NCI-H460 (cell line): ENCODE data around the gene STOML2. TPM values are rescaled to one million over a fixed set of nuclear protein-coding genes. Genes with fewer than 3 reads are reported as not detected.
A peak's percentile ranks its signal among the peaks of the same experiment; 100 is the strongest.
"Not testable (repeated sequence)": the region's sequence is repeated elsewhere in the genome, so short reads cannot be mapped to it uniquely, and the experiment has no call there.

Source experiments
- DNase-seq: peaks from one replicate; pipeline ENCODE4 v3.0.0-alpha.2; 2016; ENCODE audit warnings: low read depth; ENCODE audit errors: extremely low read depth
- polyA plus RNA-seq: library from polyadenylated mRNA; depleted of rRNA; stranded (reverse); fragments of >200 nt; gene quantifications from 2 replicates; pipeline ENCODE4 v1.2.3, GENCODE V29; 2014; cell fraction: nucleus; rRNA removed
- total RNA-seq: library from RNA; depleted of rRNA; stranded (reverse); fragments of >200 nt; shearing (Covaris generic); gene quantifications from 2 replicates; pipeline ENCODE4 v1.2.3, GENCODE V29; 2014; rRNA removed

STOML2 gene, protein sequence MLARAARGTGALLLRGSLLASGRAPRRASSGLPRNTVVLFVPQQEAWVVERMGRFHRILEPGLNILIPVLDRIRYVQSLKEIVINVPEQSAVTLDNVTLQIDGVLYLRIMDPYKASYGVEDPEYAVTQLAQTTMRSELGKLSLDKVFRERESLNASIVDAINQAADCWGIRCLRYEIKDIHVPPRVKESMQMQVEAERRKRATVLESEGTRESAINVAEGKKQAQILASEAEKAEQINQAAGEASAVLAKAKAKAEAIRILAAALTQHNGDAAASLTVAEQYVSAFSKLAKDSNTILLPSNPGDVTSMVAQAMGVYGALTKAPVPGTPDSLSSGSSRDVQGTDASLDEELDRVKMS
- 205 and 206 TPM in 2 replicates for total RNA-seq
- 181 and 187 TPM in 2 replicates for polyA plus RNA-seq

DNA sequence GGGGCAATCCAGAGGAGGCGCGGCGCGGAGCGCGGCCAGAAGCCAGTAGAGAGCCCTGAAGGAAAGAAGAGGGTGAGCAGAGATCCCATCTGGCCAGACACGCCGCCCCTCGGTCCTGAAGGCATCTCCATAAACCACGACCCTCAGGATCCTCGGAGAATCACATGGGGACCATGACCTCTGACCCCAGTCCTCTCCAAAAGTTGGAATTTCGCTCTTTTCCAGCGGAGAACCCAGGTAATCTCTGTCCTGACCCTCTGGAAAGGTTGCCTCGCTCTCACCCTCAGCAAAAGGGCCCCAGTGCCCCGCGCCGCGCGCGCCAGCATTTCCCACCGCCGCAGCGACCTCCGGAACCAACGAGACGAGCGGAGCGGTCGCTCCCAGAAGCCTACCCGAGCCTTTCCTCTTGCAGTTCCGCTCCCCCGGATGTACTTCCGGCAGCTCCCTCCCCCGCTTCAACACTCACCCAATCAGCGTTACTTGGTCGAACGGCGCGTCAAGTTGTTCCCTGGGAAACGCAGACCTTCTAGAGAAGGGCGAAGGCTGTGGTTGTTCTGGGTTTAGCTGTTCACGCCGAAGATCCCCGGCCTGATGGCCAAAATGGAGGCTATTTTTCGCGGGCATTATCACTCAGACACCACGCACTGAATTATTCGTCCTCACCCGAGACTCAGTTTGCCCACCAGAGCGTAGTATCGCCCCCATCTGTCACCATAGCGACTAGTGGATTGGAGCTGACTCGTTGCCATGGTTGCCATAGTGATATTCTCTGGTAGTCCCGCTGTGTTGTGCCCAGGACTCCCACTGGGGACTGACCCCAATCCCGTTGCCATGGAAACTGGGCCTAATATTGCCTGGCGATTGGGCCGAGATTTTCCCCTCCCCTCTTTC, at the start of gene STOML2:
TSS of gene STOML2 (minus strand) at position 363 of the 891 bp plus-strand sequence. CDS start at position 326, 37 bp downstream.
- DNase-seq, result peak; percentile 89

DNA sequence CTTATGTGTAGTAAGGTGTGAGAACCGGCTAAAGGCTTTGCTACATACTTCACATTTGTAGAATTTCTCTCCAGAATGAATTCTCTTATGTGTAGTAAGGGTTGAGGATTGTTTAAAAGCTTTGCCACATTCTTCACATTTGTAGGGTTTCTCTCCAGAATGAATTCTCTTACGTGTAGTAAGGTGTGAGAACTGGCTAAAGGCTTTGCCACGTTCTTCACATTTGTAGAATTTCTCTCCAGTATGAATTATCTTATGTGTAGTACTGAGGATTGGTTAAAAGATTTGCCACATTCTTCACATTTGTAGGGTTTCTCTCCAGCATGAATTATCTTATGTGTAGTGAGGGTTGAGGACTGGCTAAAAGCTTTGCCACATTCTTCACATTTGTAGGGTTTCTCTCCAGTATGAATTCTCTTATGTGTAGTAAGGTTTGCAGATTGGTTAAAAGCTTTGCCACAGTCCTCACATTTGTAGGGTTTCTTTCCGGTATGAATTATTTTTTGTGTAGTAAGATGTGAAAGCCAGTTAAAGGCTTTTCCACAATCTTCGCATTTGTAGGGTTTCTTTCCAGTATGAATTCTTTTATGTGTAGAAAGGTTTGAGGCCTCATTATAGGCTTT, 45.1 kb upstream of the STOML2 start:
- not testable (repeated sequence) for DNase-seq

DNA sequence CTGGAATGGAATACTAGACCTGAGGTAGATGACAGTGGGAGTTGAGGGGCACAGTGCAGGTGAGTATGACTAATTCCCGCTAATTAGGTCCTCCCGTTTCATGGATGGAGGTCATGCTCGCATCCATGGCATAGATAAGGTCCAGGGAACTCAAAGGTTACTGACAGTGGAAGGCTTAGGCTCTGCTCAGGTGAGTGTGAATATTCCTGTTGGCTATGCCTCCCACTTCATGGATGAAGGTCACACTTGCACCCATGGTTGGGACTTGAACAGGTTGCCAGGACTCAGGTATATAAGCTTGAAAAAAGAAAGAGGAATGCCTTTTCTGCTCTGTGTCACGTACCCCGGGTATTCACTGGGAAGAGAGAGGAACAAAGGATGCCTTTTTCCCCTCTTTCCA, 39.1 kb upstream of the STOML2 start:
- no peak for DNase-seq

DNA sequence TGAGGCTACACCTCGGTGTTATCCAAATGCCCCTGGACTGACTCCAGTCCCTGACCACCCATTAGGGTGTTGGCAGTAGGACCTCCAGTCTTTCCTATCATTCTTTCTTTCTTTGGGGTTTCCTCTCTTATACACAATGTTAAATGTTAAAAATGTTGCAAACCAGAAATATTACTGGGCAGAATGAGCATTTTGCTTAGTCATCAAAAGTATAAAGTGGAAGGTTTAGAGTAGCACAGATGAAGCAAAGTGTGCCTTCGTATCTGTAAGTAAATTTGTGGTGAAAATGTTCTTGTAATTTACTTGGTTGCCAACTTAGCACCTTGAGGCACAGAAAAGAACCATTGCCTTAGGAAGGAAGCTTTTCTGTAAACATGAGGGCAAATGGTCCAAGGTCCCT, 37.2 kb upstream of the STOML2 start:
- no peak for DNase-seq

DNA sequence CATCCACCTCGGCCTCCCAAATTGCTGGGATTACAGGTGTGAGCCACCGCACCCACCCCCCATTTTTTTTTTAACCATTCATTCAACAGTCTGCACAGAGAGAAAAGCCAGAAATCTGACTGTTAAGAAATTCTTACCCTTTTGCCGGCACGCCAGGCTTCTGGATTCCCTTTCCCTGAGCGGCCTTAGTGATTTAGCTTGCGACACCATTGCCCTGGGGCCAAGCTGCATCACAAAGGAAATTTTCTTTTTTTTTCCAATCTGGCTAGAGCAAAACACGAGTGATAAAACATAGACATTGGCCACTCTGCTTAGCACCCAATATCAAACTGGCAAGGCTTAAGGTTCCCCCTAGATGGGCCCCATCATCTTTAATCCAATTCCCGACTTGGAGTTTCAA, 33.9 kb upstream of the STOML2 start:
- DNase-seq, result no peak

DNA sequence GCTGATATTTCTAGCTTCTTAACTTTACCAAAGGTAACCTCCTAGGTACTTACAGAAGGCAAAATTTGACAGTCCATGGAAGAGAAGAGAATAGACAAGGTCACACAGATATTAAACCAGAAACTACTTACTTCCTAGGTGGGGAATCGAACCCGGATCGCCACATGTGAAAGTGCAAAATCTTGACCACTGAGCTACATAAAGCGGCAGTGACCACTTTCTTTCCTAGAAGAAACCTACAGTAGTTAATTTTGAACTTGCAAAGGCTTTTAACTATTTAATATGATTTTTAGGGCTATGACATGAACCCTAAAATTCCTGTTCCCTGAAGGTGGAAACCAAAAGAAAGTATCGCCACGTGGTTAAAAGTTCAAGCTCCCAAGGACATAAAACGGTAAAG, 33.1 kb upstream of the STOML2 start:
- no peak for DNase-seq

DNA sequence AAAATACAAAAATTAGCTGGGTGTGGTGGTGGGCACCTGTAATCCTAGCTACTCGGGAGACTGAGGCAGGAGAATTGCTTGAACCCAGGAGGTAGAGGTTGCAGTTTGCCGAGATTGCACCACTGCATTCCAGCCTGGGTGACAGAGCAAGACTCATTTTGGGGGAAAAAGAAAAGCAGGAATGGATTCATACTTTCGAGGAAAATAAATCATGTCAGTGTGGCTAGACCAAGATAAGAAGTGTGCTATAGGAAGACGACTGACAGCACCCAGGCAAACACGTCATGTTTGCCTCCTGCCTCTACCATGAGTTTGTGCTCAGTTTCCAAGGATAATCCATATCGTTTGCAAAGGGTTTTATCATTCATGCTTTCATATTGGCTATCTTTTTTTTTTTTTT, 32.0 kb upstream of the STOML2 start:
- no peak for DNase-seq

DNA sequence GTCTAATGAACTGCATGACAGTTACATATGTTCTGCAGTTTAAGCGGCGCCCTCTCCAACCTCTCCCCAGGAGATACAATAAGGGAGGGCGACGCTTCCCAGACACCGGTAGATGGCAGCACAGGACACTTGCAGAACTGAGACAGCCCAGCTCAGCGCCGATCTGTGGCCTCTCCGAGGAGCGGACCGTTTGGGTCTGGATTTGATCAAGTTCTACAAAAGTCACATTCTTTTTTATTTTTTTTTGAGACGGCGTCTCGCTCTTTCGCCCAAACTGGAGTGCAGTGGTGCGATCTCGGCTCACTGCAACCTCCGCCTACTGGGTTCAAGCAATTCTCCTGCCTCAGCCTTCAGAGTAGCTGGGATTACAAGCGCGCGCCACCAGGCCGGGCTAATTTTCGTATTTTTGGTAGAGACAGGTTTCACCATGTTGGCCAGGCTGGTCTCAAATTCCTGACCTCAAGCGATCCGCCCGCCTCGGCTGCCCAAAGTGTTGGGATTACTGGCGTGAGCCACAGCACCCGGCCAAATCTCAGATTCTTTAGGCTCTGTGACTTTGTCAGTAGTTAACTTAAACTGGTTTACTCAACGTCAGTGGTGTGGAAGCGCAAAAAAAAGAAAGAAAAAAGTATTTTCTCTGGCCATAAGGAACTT, 14.1 kb upstream of the STOML2 start:
- peak; percentile 85 for DNase-seq

DNA sequence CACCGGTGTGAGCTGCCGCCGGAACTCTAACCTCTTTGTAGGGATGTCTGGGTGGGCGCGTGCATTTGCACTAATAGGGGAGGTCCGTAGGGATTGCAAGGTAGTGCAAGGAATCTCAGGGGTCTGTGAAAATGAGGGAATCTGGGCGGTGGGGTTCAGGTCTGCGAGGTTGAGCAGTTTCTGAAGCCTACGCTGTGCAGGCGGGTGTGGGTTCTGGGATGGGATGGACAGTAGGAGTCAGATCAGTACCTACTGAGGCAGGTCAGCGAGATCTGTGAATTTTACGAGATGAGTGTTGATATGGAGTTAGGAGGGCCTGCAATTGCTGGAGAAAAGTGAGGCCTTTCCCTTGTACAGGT, 13.6 kb upstream of the STOML2 start:
- DNase-seq, result no peak

DNA sequence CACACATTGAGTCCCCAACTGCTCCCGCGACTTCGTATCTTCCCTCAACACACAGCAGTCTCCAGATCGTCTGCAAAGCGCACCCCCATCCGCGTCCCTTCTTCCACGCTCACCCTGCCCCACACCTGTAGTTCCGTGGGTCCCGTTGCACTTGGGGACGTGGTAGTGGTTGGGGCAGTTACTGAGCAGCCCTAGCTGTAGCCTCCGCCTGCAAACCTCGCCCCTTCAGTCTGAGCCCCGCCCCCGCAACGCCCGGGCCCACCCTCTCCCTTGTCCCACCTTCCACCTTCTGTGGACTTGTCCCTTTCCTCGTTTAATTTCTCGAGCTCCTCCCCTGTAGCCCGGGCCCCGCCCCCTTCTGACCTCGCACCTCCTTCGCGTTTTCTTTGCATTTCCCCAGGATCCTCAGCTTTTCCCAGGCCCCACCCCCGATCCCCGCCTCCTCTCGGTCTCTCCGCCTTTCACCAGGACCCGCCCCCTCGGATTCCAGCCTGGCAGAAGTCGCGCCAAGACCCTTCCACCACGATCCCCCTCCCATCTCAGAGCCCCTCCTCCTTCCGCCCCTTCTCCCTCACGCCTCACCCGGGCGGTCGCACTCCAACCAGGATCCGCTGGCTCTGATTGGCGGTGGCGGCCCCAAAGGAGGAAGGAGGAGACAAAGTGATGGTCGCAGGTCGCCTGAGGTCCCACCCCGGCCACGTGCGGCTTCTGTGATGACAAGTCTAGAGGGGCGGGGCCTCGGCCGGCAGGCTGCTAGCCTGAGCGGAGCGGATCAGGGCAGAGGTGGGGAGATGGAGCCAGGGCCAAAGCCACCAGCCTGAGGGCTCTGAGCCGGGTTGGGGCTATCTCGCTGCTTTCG, 13.0 kb upstream of the STOML2 start, which contains the start of gene ATOSB:
TSS of gene ATOSB (minus strand) at position 183 of the 859 bp plus-strand sequence. CDS start 7,588 bp downstream, outside the sequence.
- DNase-seq, result peak; percentile 87

DNA sequence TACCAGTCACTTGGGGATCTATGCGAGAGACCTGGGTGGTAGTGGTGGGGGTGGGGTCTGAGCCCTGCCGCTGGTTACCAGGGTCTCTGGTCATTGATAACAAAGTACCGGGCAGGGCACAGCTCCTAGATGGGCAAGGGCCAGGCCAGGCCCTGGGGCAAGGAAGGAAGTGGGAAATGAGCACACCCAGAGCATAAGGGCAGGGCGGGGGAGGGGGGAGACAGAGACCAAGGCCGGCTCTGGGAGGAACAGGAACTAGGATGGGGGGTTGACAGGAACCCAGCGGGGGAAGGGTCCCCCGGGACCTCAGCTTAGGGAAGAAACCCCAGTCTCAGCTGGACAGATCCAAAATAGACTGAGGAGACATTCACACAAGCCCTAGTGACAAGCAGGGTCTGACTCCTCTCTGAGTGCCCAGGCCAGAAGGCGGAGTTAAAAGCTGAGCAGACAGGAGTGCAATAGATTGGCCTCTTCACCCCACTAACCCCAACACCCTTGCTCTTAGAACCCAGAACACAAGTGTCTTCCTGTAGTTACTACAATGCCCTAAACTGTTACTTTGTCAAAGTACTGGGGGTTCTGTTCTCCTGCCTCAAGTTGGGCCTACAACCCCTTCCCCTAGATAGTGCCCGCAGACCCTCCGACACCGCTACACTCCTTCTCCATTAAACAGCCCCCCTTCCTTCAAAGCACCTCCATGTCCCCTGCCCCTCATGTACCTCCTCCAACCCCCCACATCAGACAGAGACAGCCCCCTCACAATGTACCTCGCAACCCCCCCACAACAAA, 12.1 kb upstream of the STOML2 start:
- DNase-seq, result no peak

DNA sequence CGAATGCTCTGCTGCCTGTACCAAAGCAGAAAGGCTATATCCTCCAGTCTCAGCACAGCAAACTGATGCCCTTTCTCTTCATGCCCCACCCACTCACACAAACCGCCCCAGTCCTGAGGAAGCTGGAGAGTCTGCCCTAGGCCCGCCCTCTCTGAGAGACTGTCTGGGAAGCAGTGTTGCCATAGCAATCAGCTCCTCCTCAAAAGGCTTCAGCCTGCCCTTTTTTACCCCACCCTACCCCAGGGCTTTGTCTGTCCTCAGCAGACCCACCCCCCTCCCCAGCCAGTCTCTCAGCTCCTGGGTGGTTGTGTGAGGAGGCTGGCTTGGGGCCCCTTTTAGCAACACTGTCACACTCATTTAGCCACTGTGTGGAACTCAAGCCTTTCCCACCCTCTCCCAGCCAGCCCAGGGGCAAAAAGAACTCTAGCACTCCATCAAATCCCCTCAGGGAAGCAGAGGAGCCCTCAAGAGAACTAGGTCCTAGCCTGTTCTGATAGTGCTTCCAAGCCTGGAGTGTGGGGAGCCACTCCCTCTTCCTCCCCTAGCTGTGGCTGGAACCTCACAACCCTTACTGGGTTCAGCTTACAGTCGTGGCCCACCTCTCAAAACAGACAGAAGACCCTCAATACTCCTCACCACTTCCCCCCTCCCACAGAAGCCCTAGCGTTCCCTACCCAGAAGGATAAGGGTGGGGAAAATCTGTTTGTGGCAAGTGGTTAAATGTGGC, 11.3 kb upstream of the STOML2 start:
- DNase-seq, result peak; percentile 81

DNA sequence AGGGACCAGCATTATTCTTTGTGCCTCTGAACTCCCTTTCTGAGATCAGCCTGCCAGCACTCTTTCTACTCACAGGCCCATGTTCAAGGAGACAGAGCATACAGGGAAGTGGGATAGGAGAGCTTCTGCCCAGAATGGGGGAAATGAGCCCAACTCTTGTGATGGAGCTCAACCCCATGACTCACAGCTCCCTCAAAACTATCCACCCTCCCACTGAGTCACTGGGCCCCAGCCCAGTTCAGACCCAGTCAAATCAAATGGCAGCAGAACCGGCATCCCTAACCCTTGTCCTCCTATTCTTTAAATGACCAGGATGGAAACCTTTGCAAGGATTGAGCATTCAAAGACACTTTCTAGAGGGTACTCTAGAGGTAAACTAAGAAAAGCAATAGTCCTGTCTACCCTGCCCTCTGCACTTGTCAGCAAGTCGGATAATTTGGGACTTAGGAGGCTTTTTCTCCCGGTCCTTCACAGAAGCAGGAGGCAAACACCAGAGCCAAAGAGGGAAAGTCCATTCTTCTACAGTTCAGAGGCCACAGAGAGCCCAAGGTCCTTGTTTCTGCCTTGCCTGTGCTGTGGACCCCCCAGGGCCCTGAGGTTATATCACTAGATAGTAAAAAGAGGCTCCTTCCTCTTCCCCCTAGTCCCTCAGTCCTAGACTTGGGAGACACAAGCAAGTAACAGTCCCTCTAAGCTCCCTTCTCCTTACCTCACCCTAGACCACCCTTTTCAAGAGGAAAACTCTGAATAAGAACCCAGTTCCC, 9.5 kb upstream of the STOML2 start:
- DNase-seq, result no peak

DNA sequence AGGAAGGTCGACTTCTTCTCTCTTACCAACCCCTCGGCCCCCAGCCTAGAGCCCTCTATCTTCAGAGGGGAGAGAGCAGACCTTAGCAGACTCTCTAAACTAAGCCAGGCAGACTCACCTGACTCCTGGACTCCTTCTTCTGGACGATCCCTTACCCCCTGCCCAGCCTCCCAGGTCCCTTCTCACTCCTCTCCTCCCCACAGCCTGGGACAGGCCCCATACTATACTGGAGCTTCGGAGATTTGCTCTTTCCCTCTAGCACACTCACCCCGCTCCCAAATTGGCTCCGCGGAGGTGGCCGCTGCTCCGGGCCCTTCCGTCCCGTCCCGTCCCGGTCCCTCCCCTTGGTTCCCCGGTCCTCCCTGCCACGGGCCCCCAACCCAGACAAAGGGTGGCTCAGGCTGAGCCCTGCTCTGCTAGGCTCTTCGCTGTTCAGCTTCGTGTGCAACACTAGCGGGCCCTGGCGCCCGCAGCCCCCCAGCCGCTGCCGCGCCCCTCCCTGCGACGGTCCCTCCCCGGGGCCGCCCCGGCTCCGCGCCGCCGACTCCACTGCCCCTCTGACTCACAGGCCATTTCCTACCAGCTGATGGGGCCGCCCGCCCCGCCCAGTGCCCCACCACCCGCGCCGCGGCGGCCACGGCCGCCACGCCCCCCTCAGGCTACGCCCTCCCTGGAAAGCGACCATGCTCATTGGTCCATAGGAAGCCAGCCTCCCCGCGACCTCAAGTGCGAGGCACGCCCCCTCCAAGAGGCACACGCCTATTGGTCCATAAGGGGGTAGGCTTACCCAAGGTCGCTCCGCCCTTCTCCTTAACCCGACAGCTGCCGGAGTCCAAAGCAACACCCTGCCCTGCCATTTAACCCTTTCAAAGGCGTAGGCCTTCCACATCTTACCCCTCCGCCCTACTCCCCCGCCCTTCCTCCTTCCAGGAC, 8.3 kb upstream of the STOML2 start:
- DNase-seq, result peak; percentile 96

DNA sequence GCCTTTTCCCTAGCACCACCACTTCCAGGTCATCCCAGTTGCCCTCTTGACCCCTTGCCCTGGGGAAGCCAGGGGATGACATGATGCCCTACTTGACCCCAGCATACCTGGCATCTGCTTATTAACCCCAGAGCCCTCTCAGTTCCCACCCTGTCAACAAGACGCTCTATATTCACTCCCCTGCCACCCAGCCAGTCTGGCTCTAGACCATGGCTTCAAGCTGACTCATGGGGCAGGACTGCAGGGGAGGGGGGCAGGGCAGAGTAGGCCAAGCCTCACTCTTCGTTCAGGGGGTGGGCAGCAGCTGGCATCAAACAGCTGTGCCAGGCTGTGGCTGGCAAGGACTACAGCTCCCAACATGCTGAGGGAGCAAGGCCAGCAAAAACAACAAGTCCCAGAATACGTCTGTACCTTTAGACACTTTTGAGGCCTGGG, 7.4 kb upstream of the STOML2 start:
- DNase-seq, result no peak

DNA sequence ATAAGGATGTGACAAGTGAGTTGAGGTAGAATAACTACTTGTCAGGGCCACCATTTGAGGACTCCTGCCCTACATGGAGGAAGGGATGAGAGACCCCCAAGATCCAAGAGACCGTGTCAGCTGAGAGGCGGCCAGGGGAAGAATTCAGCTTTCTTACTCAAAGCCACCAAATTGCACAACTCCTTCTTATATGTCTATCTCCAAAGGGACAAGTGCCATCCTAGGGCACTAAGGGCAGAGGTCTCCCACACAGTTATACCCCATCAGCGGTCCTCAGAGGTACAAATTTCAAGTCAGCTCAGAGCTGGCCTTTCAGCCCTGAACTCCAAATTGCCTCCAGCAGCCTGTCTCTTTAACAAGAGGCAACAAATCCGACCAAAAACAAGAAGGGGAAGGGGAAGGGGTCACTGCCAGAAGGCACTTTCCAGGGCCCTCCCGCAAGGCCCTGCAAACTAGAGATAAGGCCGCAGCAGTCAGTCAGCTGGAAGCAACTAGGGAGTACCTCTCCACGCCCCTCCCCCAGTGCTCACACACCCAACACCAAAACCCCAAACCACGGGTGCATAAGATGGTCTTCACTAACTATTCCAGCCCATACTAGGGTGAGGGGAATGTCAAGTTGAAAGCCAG, 6.1 kb upstream of the STOML2 start:
- DNase-seq, result no peak
